GM12875 (cell line): ENCODE data around the gene PDE4D.

ENCODE experiments used
- H3K4me3 ChIP-seq: one replicate; pipeline ENCODE4 v1.5.1; 2011; ENCODE audit warnings: low read depth, low read length, control low read depth
- CTCF ChIP-seq: IDR thresholded peaks from 2 replicates; pipeline ENCODE4 v1.5.1; 2011; ENCODE audit warnings: low read depth, mild to moderate bottlenecking, control low read depth, inconsistent platforms, low read length, moderate library complexity, borderline replicate concordance; ENCODE audit not compliant: insufficient read depth

The PDE4D gene

DNA sequence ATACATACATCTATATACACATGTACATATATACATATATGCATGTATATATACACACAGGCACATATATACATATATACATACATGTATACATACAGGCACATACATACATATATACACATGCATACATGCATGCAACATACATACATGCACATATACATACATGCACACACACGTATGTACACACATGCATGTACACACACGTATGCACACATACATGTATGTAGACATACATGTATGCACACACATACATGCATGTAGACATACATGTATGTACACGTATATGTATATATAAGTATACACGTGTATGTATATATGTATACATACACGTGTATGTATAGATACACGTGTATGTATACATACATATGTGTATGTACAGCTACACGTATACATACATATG, 693.7 kb downstream of the PDE4D start:
- no peak overlapping the region for H3K4me3 ChIP-seq
- no peak for TF ChIP-seq CTCF

- H3K4me3 ChIP-seq: no peak overlapping the region
- no peak for TF ChIP-seq CTCF
Measured at GRCh38 chr5:59198832-59199231, 694.7 kb downstream of the PDE4D start.

- TF ChIP-seq CTCF: no peak
- no peak overlapping the region for H3K4me3 ChIP-seq
Measured at GRCh38 chr5:59198365-59198764, 695.2 kb downstream of the PDE4D start.

- no peak overlapping the region for H3K4me3 ChIP-seq
- no peak for TF ChIP-seq CTCF
Measured at GRCh38 chr5:59197911-59198310, 695.6 kb downstream of the PDE4D start.

DNA sequence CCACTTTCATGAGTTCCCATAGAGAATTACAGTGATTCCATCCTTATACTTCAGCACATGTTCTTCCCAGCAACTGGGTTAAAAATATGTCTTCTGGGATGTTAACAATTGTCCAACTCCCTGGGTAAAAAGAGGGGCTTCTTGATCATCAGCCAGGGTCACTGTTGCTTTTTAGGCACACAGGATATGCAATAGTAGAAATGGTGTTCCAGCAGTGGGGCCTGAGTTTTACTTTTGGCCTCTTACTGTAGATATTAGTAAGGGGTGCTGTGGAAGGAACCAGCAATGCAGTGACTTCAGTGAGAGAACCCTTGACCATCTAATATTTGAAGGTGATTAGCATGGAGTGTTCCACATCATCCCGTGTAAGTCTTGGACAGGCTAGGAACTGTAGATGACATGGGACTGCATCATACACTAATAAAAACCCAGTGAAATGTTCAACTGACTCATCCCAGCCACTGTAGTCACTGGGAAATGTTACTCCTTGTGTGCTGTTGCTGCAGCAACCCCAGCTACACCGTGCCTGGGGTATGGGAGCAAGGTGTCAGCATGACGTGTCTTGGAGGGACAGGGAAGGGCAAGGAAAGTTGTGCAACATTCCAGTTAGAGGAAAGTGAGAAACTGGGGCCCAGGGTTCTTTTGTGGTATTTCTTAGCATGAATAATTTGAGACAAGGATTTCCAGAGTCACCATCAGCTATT, 699.8 kb downstream of the PDE4D start:
- no peak overlapping the region for H3K4me3 ChIP-seq
- no peak for TF ChIP-seq CTCF

DNA sequence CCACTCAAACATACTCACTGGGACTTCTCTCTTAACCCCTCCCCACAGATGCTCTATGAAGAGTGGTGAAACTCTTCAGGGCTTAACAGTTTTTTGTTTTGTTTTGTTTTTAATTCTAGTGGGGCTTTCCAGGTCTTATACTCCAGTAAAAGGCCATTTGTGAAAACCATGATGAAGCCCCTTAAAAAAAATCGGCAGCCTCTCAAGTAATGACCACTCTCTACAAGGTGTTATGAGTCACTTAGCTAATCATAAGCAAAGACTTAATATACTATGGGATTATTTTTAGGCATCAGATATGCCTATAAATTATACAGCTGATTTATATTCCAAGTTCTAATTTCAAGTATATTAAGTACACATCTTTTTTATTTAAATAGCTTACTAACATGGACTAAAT, 702.8 kb downstream of the PDE4D start:
- TF ChIP-seq CTCF: no peak
- H3K4me3 ChIP-seq: no peak overlapping the region

- H3K4me3 ChIP-seq: no peak overlapping the region
- no peak for TF ChIP-seq CTCF
Measured at GRCh38 chr5:59189472-59190244, 703.9 kb downstream of the PDE4D start.
